GM18858 (cell line): ENCODE results near the gene PRKCE.

ENCODE experiments used
- ATAC-seq: cut with Tn5 transposase; IDR thresholded peaks from one replicate; pipeline ENCODE4 v1.9.1; 2021; ENCODE audit not compliant: unreplicated experiment

PRKCE gene

DNA sequence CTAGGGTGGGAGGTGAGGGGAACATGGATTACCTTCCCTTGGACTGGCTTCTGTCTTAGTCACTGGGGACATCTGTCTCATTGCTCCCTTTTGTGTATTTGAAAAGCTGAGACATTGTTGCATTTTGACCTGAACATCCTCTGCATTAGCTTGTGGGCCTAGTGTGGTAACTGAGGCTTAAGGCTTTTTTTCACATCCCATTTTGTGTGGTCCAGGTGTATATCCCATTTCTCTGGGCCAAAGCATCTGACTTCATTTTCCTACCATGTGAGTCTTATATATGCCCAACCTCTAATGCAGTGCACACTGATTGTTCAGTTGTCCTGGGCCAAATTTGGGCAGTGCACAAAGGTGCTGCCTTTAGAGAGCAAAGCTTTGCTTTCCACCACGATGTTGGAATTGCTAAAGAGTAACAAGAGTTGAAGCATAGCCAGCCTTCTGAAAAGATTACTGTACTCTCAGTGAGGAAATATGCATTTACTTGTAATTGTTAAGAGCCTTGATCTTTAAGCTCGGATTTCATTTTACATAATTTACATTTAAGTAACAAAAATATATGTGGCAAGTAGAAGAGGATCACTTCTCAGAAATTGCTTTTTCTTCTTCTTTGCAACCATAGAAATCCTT, 13.3 kb downstream of the PRKCE start:
- peak; percentile 47 for ATAC-seq

DNA sequence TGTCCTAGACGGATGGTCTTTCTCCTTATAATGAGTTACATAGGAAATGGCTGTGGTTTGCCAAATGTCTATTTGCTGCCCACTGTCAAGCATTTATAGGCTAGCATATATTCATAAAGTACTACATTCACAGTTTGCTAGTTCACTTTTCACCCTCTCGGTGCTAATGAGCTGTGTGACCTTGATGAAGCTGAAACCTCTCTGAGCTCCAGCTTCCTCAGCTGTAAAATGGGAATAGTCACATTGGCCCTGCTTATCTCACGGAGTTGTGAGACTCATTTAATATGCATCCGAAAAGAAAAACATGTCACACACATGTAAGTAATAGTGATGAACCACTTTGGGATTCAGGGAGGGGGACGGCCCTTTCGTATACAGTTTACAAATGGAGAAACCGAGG, 17.0 kb downstream of the PRKCE start:
- ATAC-seq = no peak

DNA sequence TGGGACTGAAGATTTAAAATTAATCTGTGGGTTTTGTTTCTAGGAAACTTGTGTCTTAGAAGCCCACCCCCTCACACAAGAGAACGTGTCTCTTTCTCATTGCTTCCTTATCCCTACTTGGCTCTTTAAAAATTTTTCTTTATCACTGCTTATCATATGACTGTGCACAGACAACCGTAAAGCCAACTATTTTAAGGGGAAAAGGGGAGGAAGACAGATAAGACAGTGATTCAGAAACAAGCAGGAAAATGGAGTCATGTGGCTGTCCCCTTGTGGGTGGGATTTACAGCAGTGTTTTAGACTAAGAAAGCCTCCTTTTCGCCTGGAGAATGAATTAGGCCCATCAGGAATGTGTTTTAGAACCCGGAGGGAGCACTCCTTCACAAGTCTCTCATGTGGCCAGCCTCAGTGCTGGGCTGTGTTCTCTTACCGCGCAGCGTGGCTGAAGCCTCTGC, 17.6 kb downstream of the PRKCE start:
- ATAC-seq = no peak

DNA sequence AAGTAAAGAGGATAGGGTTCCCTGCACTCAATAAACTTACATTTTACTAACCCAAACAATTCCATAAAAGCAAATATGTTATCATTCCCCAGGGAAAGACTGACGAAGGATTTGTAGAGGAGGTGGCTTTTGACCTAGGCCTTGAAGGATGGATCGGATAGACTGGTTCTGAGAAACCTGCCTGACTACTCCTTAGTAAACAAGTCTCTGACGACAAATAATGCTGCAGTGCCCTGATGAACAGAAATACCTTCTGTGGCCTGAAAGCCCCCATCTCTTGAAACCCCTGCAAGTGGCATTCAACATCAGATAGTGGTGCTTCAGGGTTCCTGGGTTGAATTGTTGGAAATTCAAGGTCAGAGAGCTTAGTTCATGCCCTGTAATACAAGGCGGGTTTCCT, 19.2 kb downstream of the PRKCE start:
- no peak for ATAC-seq

DNA sequence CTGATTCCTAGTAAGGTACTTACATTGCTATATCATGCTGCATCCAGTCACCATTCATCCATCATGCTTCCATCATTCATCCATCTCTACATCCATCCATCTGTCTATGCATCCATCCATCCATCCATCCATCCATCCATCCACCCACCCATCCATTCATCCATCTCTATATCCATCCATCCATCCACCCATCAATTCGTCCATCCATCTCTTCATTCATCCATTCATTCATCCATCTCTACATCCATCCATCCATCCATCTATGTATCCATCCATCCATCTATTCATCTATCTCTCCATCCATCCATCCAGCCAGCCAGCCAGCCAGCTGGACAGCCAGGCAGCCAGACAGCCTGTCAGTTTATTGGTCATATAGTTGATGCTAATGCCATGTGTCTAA, 20.7 kb downstream of the PRKCE start:
- no peak for ATAC-seq

DNA sequence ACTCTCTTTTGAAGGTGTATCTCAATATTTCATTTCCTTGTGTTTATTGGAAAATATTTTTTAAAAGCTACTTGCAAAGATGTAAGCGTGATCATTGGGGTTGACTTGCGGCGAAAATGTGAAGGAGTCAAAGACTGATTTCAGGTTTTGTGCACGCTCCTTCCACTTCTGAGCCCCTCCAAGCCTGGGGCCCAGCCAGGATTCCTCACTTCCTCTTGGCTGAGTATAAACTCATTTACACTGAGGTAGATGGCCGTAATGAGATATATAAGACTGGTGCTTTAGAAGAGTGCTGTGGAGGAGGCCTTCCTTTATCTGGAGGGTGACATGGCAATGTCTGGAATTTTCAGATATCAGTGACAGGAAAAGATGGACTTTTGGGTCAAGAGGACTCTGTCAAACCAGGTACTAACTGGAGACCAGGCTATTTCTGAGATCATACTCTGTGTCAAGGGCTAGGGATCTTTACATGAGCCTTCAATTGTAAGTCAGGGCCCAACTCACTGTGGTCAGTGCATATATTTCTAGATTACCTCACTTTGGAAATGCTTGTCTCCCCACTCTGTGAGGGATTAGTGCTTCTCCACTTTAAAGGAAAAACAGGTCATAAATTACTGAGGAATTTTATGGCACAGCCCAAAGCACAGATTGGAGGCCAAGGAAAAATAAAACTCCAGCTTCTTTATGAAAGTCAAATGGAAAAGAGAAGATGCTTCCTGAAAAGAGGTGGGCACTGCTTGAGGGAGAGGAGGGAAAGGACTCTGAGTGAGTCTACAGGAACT, 22.8 kb downstream of the PRKCE start:
- no peak for ATAC-seq

DNA sequence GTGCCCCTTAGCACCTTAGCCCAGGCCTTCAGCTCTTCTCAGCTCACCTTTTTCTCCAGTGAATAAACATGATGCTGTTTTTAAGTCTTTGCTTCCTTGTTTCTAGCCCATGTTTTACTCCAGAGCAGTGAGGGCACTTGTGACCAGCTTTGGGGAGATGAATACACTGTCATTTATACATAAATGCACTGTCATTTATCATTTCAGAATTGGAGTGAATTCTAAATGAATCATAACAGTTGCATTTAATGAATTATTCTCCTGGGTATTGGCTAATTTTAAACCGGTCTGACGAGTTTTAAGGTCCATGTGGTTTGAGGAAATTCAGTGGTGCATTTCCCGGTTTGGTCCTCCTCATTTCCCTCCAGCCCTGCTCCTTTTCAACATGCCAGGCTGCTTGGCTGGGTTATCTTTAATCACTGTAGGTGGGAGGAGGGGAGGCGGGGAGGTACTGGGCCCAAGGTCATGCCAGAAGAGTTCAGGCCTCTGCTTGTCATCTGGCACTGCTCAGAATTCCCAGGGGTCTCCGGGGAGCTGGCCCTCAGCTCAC, 23.9 kb downstream of the PRKCE start:
- ATAC-seq = no peak

DNA sequence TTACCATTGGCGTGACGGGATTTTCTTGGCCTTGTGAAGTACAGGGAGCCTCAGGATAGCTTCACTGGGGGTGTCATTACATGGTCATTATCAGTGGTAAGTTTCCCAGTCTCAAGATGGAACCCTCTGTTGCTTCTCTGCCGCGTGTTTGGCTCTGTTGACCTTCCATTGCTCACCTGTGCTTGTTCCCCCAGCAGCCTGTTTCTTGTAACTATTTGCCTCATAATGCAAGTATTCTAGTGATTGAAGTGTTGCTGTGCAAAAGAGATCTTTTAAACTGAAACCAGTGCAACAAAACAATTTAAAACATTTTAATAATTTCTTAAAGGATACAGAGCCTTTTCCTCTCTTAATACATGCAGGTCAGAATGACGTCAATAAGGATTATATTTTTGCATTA, 24.6 kb downstream of the PRKCE start:
- ATAC-seq = no peak

DNA sequence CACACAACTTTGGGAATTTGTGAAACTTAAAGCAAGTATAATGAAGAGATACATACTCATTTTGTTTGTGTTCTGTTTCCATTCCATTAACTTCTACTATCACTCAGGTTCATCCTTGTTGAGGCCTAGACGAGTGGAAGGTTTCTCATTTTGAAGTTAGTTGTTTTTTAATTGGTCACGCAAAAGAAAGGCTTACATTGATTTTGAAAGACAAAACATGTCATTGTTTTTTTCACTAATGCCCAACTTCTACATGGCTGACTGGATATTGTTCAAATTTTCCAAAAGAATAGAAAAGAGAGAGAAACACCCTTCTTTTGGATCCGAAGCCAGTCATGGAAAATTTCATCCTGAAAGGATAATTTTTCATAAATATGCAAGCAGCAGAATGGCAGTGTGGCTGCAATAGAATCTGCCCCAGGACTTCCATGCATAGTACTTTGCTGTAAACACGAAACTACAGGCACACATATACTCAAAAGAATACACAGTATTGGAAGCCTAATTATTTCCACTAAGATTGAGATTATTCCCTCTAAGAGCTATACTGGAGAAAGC, 27.4 kb downstream of the PRKCE start:
- ATAC-seq = no peak

DNA sequence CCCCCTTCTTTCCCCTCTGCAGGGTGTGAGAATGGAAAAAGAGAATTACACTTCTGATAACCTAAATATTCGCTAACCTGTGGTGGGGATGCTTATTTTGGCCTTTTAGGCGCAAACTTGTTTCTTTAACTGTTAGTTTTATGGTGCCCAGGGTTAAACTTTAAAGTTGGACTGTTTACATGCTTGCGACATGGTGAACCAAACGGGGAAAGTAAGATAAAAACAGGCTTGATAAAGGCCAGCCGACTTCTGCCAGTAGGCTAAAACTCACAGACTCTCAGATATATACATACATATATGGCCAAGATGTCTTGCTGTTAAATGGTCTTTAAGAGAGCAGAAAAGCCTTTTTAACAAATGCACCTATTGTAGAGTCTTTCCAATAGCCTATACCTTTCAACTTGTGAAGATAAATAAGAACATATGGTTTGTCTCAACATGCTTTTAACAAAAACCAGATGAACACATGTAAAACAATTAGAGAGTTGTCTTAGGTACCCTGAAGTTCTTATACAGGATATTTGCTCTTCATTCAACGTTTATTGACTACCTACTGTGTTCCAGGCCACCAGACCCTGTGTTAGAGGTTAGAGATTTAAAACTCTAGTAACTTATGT, 29.0 kb downstream of the PRKCE start:
- no peak for ATAC-seq

DNA sequence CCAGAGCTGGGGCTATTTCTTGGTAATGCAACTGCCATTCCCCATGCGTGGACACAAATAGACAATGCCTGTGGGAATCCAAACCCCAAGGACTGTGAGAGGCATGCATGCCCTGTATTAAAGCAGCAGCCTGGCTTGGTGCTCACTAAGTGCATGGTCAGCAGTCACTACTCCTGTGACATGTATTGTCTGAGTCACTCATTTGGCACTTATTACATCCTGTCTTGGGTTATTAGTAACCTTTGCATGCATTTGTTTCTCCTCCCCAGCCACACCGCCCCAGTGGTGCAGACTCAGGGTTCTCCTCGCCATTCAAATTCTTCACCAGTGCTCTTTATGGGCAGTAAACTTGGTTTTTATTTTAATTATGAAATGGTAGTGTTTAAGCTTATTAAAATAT, 30.2 kb downstream of the PRKCE start:
- ATAC-seq = peak; percentile 85

DNA sequence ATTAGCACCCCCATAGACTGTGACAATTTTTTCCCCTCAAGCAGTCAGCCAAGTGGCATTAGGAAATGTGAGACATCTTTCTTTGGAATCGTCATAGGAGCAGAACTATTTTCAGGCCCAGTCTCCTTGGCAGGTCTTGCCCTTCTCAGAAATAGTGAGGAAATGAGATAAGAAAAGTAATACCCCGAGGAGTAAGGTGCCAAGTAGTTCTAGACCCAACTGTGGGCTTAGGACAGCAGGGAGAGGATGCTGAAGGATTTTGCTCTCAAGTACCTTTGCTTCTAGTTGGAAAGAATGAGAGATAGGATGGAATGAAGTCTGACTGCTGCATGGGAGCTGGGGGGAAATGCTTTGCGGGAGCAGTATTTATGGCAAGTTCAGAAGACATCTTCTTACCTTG, 31.8 kb downstream of the PRKCE start:
- ATAC-seq = no peak

DNA sequence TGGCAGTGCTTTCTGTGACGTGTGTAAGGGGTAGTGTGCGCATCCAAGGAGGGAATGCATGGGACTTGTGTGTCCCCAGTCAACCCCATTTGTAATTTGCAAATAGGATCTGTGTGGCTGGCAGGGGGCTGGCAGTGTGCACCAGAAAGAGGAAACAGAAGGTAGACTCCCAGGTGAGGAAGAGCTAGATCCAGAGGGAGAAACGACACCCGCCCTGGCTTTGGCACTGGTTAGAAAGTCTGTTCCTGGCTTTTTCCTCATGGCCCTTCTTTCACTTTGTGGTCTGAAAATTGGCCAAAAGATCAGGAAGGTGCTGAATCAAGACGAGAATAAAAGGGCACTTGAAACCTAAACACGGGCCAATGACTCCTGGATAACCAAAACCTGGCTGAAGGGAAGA, 33.3 kb downstream of the PRKCE start:
- ATAC-seq = no peak

DNA sequence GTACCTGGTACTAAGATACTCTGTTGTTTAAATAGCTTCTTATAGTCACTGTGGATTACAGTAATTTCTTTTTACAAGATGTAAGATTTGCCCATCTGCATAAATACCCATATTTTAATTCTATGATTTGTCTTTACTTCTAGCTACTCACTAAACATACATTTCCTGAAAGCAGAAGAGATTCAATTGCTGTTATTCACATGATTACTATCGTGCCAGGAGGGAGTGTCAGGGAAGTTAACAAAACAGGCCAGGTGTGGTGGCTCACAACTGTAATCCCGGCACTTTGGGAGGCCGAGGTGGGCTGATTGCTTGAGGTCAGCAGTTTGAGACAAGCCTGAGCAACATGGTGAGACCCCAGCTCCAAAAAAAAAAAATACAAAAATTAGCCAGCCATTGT, 33.8 kb downstream of the PRKCE start:
- ATAC-seq = no peak

DNA sequence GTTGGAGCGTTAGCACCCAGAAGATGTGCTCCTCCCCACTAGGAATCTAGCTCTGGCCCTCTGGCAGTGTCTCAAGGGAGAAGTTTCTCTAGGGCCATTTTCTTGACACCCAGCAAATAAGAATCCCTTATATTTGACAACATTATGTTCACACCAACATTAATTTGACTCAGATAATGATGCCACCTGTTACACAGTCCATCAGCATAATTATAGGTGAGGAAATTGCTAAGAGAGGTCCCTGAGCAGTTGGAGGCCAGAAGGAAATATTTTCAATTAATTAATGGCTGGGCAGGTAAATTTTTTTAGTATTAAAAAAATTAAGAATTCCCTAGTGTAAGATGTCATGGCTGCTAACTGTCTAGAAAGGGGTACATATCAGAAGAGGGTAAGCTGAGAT, 36.5 kb downstream of the PRKCE start:
- ATAC-seq = no peak

DNA sequence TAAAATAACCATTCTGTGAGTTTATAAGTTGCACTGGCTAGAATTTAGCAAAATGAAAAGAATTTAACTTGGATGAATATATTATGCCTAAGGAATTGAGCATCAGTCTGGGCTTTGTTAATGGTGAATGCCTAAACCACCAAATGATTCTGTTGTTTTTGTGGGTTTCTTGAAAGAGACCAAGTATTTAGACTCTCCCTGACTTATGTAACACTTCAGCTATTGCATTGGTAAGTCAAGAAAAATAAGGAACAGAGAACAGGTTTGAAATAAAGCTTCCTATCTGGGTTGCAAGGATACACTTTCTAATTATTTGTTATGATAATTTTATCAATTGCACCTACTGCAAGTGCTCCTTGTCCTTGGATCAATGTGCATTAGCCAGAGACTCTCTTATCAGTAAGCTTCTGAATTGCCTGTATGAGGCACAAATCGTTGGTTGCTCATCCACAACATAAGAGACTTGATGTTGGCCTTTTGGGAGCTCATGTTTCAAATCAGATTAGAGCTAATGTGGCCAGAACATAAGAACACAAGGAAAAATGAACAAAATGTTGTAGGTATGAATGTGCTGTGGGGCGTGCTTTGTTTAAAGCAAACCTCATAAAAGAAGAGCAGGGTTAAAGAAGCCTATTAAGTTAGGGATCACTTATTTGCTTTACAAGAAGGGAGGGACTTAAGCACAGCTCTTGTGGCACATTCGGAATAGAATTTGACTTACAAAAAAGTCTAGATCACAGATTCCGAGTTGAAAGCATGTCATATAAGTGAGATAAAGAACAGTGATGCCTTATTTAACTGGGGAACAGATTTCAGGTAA, 37.2 kb downstream of the PRKCE start:
- no peak for ATAC-seq

DNA sequence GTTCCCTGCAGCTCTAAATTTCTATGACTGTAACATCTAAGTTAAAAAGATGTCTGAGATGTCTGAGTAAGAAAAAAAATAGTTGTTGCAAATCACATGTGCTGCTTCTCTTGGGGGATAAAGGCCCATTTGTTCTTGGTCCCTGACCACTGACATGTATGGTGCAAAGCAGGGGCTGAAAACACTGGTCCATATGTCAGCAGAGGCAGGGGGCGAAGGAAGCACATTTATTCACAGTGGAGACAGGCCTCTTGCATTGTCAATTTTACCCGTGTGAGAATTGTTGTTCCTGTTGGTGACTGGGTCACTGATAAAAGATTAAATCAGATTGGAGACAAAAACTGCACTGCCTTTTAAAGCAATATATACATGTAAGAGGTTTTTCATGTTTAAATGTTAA, 38.8 kb downstream of the PRKCE start:
- ATAC-seq = no peak

DNA sequence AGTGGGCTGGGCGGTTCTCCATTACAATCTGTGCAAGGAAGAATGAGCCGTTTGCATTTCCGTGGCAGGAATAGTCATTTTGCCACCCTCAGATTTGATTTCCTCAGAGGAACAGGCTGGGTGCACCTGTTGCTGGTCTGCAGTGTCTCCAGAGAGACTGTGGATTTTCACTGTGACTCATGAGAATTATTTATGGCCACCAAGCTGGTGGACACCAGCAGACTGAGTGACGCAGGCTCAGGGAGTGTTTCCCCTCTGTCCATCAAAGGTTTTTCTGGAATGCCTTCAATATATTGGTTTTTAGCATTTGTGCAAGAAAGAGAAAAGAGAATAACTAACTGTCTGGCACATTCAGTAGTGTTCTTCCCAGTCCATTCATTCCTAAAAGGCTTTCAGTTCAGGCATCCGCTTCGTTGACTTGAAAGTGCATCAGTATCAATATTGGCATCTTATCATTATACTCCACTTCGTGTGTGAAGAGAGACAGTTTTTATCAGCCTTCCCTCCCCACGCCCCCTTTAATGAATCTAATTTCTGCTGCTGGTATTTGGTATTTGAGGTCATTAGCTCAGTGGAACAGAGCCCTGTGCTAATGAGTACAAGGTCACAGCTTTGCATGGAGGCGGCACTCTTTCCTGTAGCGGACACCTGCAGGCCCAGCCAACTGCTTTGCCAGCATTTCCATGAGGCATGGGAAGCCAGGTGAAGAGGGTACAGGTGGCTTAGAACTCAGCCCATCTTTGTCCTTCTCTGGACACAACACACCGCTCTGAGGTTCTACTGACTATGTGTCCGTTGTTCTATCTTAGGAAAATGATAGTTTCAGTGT, 39.9 kb downstream of the PRKCE start:
- ATAC-seq = peak; percentile 39

DNA sequence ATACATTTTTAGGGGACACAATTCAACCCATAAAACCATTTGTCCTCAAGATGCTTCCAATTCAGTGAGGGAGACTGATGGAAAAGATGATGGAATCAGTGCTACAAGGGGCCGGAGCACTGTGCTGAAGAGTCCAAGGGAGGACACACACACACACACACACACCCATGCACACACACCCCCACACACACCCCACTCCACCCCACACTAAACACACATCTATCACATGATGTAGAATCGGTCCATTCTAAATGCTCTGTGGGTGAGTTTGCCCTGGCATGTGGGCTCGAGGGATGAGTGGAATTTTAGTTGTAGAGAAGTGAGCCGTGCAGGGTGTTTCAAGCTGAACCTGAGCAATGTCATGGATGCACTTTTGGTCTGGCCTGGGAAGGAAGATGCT, 41.1 kb downstream of the PRKCE start:
- no peak for ATAC-seq

DNA sequence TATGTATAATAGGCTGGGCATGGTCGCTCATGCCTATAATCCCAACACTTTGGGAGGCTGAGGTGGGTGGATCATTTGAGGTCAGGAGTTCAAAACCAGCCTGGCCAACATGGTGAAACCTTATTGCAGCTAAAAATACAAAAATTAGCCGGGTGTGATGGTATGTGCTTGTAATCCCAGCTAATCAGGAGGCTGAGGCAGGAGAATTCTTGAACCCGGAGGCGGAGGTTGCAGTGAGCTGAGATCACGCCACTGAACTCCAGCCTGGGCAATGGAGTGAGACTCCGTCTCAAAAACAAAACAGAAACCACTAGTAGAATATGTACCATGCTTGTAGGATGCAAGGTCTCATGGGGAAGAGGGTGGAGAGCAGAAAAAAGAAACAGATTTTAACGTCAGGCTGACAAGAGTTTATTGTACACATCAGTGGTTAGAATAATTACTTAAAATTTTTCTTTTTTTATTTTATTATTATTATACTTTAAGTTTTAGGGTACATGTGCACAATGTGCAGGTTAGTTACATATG, 44.1 kb downstream of the PRKCE start:
- ATAC-seq = peak; percentile 52
